IMR-90 (cell line): Measurements from ENCODE around the gene SETDB1. TPM values are rescaled to one million over a fixed set of nuclear protein-coding genes. Genes with fewer than 3 reads are reported as not detected.

Source experiments
- ATAC-seq: fragments of 200-7000 bp; cut with Tn5 transposase; 2 replicates; pipeline ENCODE4 v1.9.1; 2020; ENCODE audit warnings: low read depth, mild to moderate bottlenecking, moderate library complexity
- BruUV-seq: library from RNA; stranded (reverse); fragments of 400-500 nt; replicated peaks from 2 replicates; lab custom pipeline; 2021; lab: Mats Ljungman, UMichigan
- CTCF ChIA-PET: fragments of 300-600 bp; formaldehyde crosslinking; extraction: SDS; loops from one replicate; lab custom pipeline; 2021; ENCODE audit warnings: antibody characterized with exemption; lab: Yijun Ruan, JAX
- POLR2A ChIA-PET: fragments of 300-600 bp; sonication (Branson Sonifier 250); formaldehyde crosslinking; loops from one replicate; lab custom pipeline; 2022; ENCODE audit warnings: antibody characterized with exemption; ENCODE audit not compliant: unreplicated experiment; lab: Charles Lee
- DNase-seq: peaks from one replicate; pipeline ENCODE4 v3.0.0; 2013
- H2AFZ ChIP-seq: replicated peaks from 2 replicates; pipeline ENCODE3; 2013; ENCODE audit warnings: low read length, mild to moderate bottlenecking; ENCODE audit not compliant: poor library complexity
- H2AK5ac ChIP-seq: 2 replicates; pipeline ENCODE4 v1.6.1; 2013; ENCODE audit warnings: low read depth, low read length, inconsistent platforms
- H2AK9ac ChIP-seq: replicated peaks from 2 replicates; pipeline ENCODE3; 2013; ENCODE audit warnings: mild to moderate bottlenecking, low read depth, low read length, moderate library complexity; ENCODE audit not compliant: poor library complexity
- H2BK120ac ChIP-seq: 2 replicates; pipeline ENCODE4 v1.6.1; 2013; ENCODE audit warnings: low read depth, low read length, inconsistent platforms
- H2BK15ac ChIP-seq: 3 replicates; pipeline ENCODE4 v1.6.1; 2013; ENCODE audit warnings: low read depth, low read length, inconsistent platforms
- H2BK20ac ChIP-seq: 2 replicates; pipeline ENCODE4 v1.6.1; 2013; ENCODE audit warnings: low read depth, mild to moderate bottlenecking, inconsistent platforms, low read length, moderate library complexity
- H2BK5ac ChIP-seq: 2 replicates; pipeline ENCODE4 v1.6.1; 2013; ENCODE audit warnings: mild to moderate bottlenecking, low read depth, low read length, inconsistent platforms; ENCODE audit not compliant: poor library complexity, severe bottlenecking
- H3K14ac ChIP-seq: replicated peaks from 2 replicates; pipeline ENCODE4 v1.6.1; 2013; ENCODE audit warnings: low read depth, low read length, inconsistent platforms
- H3K18ac ChIP-seq: 2 replicates; pipeline ENCODE4 v1.6.1; 2013; ENCODE audit warnings: low read depth, low read length, control low read depth
- H3K23ac ChIP-seq: 2 replicates; pipeline ENCODE4 v1.6.1; 2013; ENCODE audit warnings: low read depth, low read length, inconsistent platforms
- H3K27ac ChIP-seq: 2 replicates; pipeline ENCODE4 v1.5.1; 2013; ENCODE audit warnings: mild to moderate bottlenecking, control low read depth, low read length; ENCODE audit not compliant: insufficient read depth
- H3K27me3 ChIP-seq: 2 replicates; pipeline ENCODE4 v1.6.1; 2013; ENCODE audit warnings: low read length; ENCODE audit not compliant: control insufficient read depth, insufficient read depth
- H3K36me3 ChIP-seq: 2 replicates; pipeline ENCODE4 v1.6.1; 2013; ENCODE audit warnings: low read length, mixed read lengths; ENCODE audit not compliant: control insufficient read depth, insufficient read depth
- H3K4ac ChIP-seq: 2 replicates; pipeline ENCODE4 v1.6.1; 2013; ENCODE audit warnings: low read depth, low read length, inconsistent platforms
- H3K4me1 ChIP-seq: 2 replicates; pipeline ENCODE4 v1.6.1; 2013; ENCODE audit warnings: low read length, mixed read lengths; ENCODE audit not compliant: control insufficient read depth, insufficient read depth
- H3K4me2 ChIP-seq: 2 replicates; pipeline ENCODE4 v1.6.1; 2013; ENCODE audit warnings: low read depth, mild to moderate bottlenecking, control low read depth, low read length, moderate library complexity
- H3K4me3 ChIP-seq: 2 replicates; pipeline ENCODE4 v1.5.1; 2013; ENCODE audit warnings: low read depth, mild to moderate bottlenecking, control low read depth, low read length, moderate library complexity; ENCODE audit not compliant: insufficient read depth
- H3K56ac ChIP-seq: 2 replicates; pipeline ENCODE4 v1.6.1; 2013; ENCODE audit warnings: low read length, inconsistent platforms; ENCODE audit not compliant: insufficient read depth; ENCODE audit errors: extremely low read depth
- H3K79me1 ChIP-seq, 2 experiments: 2 replicates each; pipeline ENCODE4 v1.6.1; 2013; ENCODE audit warnings: low read length in 2 of 2, inconsistent platforms in 1 of 2, low read depth in 1 of 2
- H3K9ac ChIP-seq: 2 replicates; pipeline ENCODE4 v1.6.1; 2013; ENCODE audit warnings: low read depth, low read length, control low read depth
- H3K9me1 ChIP-seq: 2 replicates; pipeline ENCODE4 v1.6.1; 2013; ENCODE audit warnings: low read length, inconsistent platforms; ENCODE audit not compliant: insufficient read depth
- H3K9me3 ChIP-seq: 2 replicates; pipeline ENCODE4 v1.6.1; 2013; ENCODE audit warnings: low read length; ENCODE audit not compliant: control insufficient read depth, insufficient read depth
- H4K20me1 ChIP-seq: 2 replicates; pipeline ENCODE4 v1.6.1; 2013; ENCODE audit warnings: low read length, inconsistent platforms; ENCODE audit not compliant: insufficient read depth
- H4K5ac ChIP-seq: 2 replicates; pipeline ENCODE4 v1.6.1; 2013; ENCODE audit warnings: mild to moderate bottlenecking, low read depth, low read length, control low read depth
- H4K8ac ChIP-seq, 2 experiments: 2 replicates each; pipeline ENCODE4 v1.6.1; 2013; ENCODE audit warnings: low read depth in 2 of 2, low read length in 2 of 2, control low read depth in 1 of 2, inconsistent platforms in 1 of 2
- H4K91ac ChIP-seq: 2 replicates; pipeline ENCODE4 v1.6.1; 2013; ENCODE audit warnings: low read depth, low read length, inconsistent platforms; ENCODE audit not compliant: insufficient read depth
- BHLHE40 ChIP-seq: fragments of 150-350 bp; IDR thresholded peaks from 2 replicates; pipeline ENCODE4 v1.6.1; 2016; ENCODE audit warnings: mild to moderate bottlenecking, low read depth, low read length
- CEBPB ChIP-seq: IDR thresholded peaks from 2 replicates; pipeline ENCODE4 v1.6.1; 2012; ENCODE audit warnings: low read depth, low read length, improper control_type of control experiment
- CHD1 ChIP-seq: IDR thresholded peaks from 2 replicates; pipeline ENCODE4 v1.6.1; 2012; ENCODE audit warnings: low read depth, low read length, improper control_type of control experiment
- FOS ChIP-seq: fragments of 150-350 bp; IDR thresholded peaks from 2 replicates; pipeline ENCODE4 v1.6.1; 2016; ENCODE audit warnings: low read depth, low read length
- MAFK ChIP-seq: IDR thresholded peaks from 2 replicates; pipeline ENCODE4 v1.6.1; 2012; ENCODE audit warnings: low read depth, low read length, improper control_type of control experiment
- MAZ ChIP-seq: IDR thresholded peaks from 2 replicates; pipeline ENCODE4 v1.6.1; 2012; ENCODE audit warnings: low read depth, mild to moderate bottlenecking, low read length, improper control_type of control experiment, moderate library complexity, borderline replicate concordance
- NFE2L2 ChIP-seq: fragments of 150-350 bp; IDR thresholded peaks from 2 replicates; pipeline ENCODE4 v1.6.1; 2016; ENCODE audit warnings: low read depth, mild to moderate bottlenecking, low read length
- RAD21 ChIP-seq: IDR thresholded peaks from 2 replicates; pipeline ENCODE4 v1.6.1; 2012; ENCODE audit warnings: low read length, improper control_type of control experiment
- RCOR1 ChIP-seq: IDR thresholded peaks from 2 replicates; pipeline ENCODE4 v1.6.1; 2012; ENCODE audit warnings: mild to moderate bottlenecking, low read length, improper control_type of control experiment; ENCODE audit not compliant: insufficient replicate concordance
- SMC3 ChIP-seq: fragments of 150-350 bp; IDR thresholded peaks from 2 replicates; pipeline ENCODE4 v1.6.1; 2016; ENCODE audit warnings: low read depth, mild to moderate bottlenecking, antibody characterized with exemption, low read length, moderate library complexity
- WGBS, 2 experiments: methylation state at CpG; one replicate each; pipeline versions ENCODE4 v1.1.5 to v1.1.7; 2013; ENCODE audit warnings: missing lambda C conversion rate in 2 of 2; ENCODE audit not compliant: insufficient read length in 1 of 2; ENCODE audit errors: extremely low coverage in 2 of 2; 5-methylcytosine and 5-hydroxymethylcytosine counted together
- dilution Hi-C: fragments of 300-500 bp; cut with HindIII; formaldehyde crosslinking; loops from one replicate; pipeline ENCODE4 v1.14.3; 2018; ENCODE audit warnings: low sequenced_read_pairs; ENCODE audit not compliant: unreplicated experiment
- in situ Hi-C: fragments of 300-500 bp; cut with MboI; formaldehyde crosslinking; loops from 3 replicates; pipeline ENCODE4 v1.14.3; 2019; ENCODE audit warnings: low sequenced_read_pairs, inconsistent platforms, mixed read lengths
- intact Hi-C: fragments of 100-400 bp; cut with micrococcal nuclease; formaldehyde crosslinking; loops from 2 replicates; pipeline ENCODE4 v1.10.0; 2022
- polyA plus RNA-seq, 3 experiments: library from polyadenylated mRNA; depleted of rRNA; stranded (reverse); fragments of >200 nt; gene quantifications; 2 replicates each; pipeline ENCODE4 v1.2.3, GENCODE V29; 2012; ENCODE audit warnings: low replicate concordance in 1 of 3
- total RNA-seq: library from RNA; depleted of rRNA; stranded (reverse); fragments of >200 nt; gene quantifications from 2 replicates; pipeline ENCODE4 v1.2.3, GENCODE V29; 2012
- TF ChIP-seq, protein P1 (sequence below): conservative IDR thresholded peaks from 2 replicates; pipeline ENCODE4 v1.5.1; 2012; ENCODE audit warnings: mild to moderate bottlenecking, low read depth, low read length, improper control_type of control experiment

SETDB1 gene
- total and polyA plus RNA-seq, 2 of the 4 experiments (the other 2 are of a cell fraction) = 18.7 to 22.9 TPM

GRCh38 chr1:150973836-150974579 is 47.8 kb downstream of the SETDB1 start:
- CTCF ChIA-PET = no interaction called here
- intact Hi-C loops = no loop called here
- BruUV-seq = no TSS peak
- H2BK20ac ChIP-seq = no peak overlapping the region
- H3K36me3 ChIP-seq = no peaks in the 10 kb centered on the region
- peak overlapping the region; percentile 89 for H2AFZ ChIP-seq
- dilution Hi-C loops = no loop called here
- H3K4me3 ChIP-seq = peak overlapping the region; percentile 64
- H3K14ac ChIP-seq = peak overlapping the region; percentile 82
- peak overlapping the region; percentile 98 for H2AK9ac ChIP-seq
- peak overlapping the region; percentile 54 for H3K56ac ChIP-seq
- in situ Hi-C loops = loop anchor here (10.0 kb wide), 1 partner anchor 61 kb away; the partner anchor contains the start of gene BNIPL
- H3K27ac ChIP-seq = peak overlapping the region; percentile 86
- peak overlapping the region; percentile 94 for H2AK5ac ChIP-seq
- H4K5ac ChIP-seq = peak overlapping the region; percentile 56
- peaks cover 3 to 50% of the 10 kb centered on the region in 2 experiments; a peak in 2 of 4 replicates for H3K79me1 ChIP-seq
- no peak overlapping the region for H2BK15ac ChIP-seq
- H3K18ac ChIP-seq = peak overlapping the region; percentile 16; the same call in 1 of the 2 replicates
- H3K9me1 ChIP-seq = peaks cover 38% of the 10 kb centered on the region
- H4K8ac ChIP-seq = peak overlapping the region; percentile 80 to 81; a peak in 3 of 4 replicates
- H4K91ac ChIP-seq = peak overlapping the region; percentile 81
- TF ChIP-seq CEBPB (no peak), NFE2L2 (no peak), RAD21 (no peak), MAFK (no peak), SMC3 (no peak), MAZ (no peak), FOS (no peak), RCOR1 (no peak), CHD1 (no peak), BHLHE40 (no peak)
- TF ChIP-seq, protein P1, sequence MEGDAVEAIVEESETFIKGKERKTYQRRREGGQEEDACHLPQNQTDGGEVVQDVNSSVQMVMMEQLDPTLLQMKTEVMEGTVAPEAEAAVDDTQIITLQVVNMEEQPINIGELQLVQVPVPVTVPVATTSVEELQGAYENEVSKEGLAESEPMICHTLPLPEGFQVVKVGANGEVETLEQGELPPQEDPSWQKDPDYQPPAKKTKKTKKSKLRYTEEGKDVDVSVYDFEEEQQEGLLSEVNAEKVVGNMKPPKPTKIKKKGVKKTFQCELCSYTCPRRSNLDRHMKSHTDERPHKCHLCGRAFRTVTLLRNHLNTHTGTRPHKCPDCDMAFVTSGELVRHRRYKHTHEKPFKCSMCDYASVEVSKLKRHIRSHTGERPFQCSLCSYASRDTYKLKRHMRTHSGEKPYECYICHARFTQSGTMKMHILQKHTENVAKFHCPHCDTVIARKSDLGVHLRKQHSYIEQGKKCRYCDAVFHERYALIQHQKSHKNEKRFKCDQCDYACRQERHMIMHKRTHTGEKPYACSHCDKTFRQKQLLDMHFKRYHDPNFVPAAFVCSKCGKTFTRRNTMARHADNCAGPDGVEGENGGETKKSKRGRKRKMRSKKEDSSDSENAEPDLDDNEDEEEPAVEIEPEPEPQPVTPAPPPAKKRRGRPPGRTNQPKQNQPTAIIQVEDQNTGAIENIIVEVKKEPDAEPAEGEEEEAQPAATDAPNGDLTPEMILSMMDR = no peak
- ATAC-seq (peak; percentile 33), DNase-seq (no peak)
- 0% methylated on average over 28 of the region's 67 CpGs; no CpG with 5 or more reads in 1 of the 2 experiments for WGBS, 2 experiments
- H3K9me3 ChIP-seq = no peaks in the 10 kb centered on the region
- peak overlapping the region; percentile 47; the same call in 1 of the 2 replicates for H2BK120ac ChIP-seq
- H3K4me2 ChIP-seq = peak overlapping the region; percentile 96
- H3K4me1 ChIP-seq = peaks cover 36% of the 10 kb centered on the region
- H2BK5ac ChIP-seq = peak overlapping the region; percentile 74
- peaks cover 47% of the 10 kb centered on the region for H4K20me1 ChIP-seq
- H3K27me3 ChIP-seq = no peaks in the 10 kb centered on the region
- H3K9ac ChIP-seq = peak overlapping the region; percentile 94
- peak overlapping the region; percentile 93 for H3K4ac ChIP-seq
- H3K23ac ChIP-seq = peak overlapping the region; percentile 97
- POLR2A ChIA-PET = interaction anchor here (0.6 kb wide), 1 partner anchor 244 kb away, joined by 4 read pairs; no protein-coding TSS in a partner anchor
